OCI-LY3 (cell line): ENCODE results near the gene SLC2A13.

Experiments used
- H2AFZ ChIP-seq: fragments of 200-600, 300-600 bp; shearing (Covaris generic); 2 replicates; pipeline ENCODE4 v1.6.0; 2014; ENCODE audit warnings: antibody characterized with exemption, low read depth, low read length
- H3K27ac ChIP-seq: fragments of 200-600, 300-600 bp; sonication (generic); 2 replicates; pipeline ENCODE4 v1.5.1; 2014; ENCODE audit warnings: mild to moderate bottlenecking, low read length, moderate library complexity, mixed read lengths
- H3K27me3 ChIP-seq: fragments of 200-600, 300-600 bp; sonication (generic); 2 replicates; pipeline ENCODE4 v1.6.1; 2014; ENCODE audit warnings: low read depth, low read length, mixed read lengths
- H3K36me3 ChIP-seq: fragments of 200-600, 300-600 bp; sonication (generic); replicated peaks from 2 replicates; pipeline ENCODE3; 2014; ENCODE audit warnings: low read depth, low read length, mixed read lengths
- H3K4me1 ChIP-seq: fragments of 300-600, 200-600 bp; sonication (generic); 2 replicates; pipeline ENCODE4 v1.6.1; 2014; ENCODE audit warnings: low read length, mixed read lengths
- H3K4me2 ChIP-seq: fragments of 200-600, 300-600 bp; sonication (generic); 2 replicates; pipeline ENCODE4 v1.6.1; 2014; ENCODE audit warnings: low read length, mixed read lengths
- H3K4me3 ChIP-seq: fragments of 300-600, 200-600 bp; sonication (generic); 2 replicates; pipeline ENCODE4 v1.5.1; 2014; ENCODE audit warnings: antibody characterized with exemption, mild to moderate bottlenecking, low read length, moderate library complexity
- H3K79me2 ChIP-seq: fragments of 300-600, 200-600 bp; shearing (Covaris generic); 2 replicates; pipeline ENCODE4 v1.6.1; 2014; ENCODE audit warnings: mild to moderate bottlenecking, low read length, mixed read lengths
- H3K9ac ChIP-seq: fragments of 300-600, 200-600 bp; shearing (Covaris generic); 2 replicates; pipeline ENCODE4 v1.6.0; 2014; ENCODE audit warnings: mild to moderate bottlenecking, low read length, moderate library complexity
- H3K9me3 ChIP-seq: fragments of 200-600, 300-600 bp; shearing (Covaris generic); 2 replicates; pipeline ENCODE4 v1.6.1; 2014; ENCODE audit warnings: low read length, mixed read lengths; ENCODE audit not compliant: insufficient read depth
- H4K20me1 ChIP-seq: fragments of 200-600, 300-600 bp; sonication (generic); 2 replicates; pipeline ENCODE4 v1.6.1; 2016; ENCODE audit warnings: low read length, mixed read lengths; ENCODE audit not compliant: insufficient read depth
- EZH2phosphoT487 ChIP-seq: fragments of 200-600 bp; shearing (Covaris generic); IDR thresholded peaks from 2 replicates; pipeline ENCODE4 v1.6.1; 2018; ENCODE audit warnings: antibody characterized with exemption, mixed run types, low read depth
- TF ChIP-seq, protein P1 (sequence below): fragments of 200-600, 300-600 bp; sonication (generic); IDR thresholded peaks from 2 replicates; pipeline ENCODE4 v1.5.1; 2014; ENCODE audit warnings: antibody characterized with exemption, low read length, low read depth

The SLC2A13 gene

GRCh38 chr12:39803151-39803550, 302.7 kb downstream of the SLC2A13 start:
- Histone ChIP-seq H4K20me1 (no peaks in the 10 kb centered on the region), H3K4me1 (peaks cover 5% of the 10 kb centered on the region), H3K27ac (no peak overlapping the region), H3K36me3 (no peaks in the 10 kb centered on the region), H3K79me2 (no peaks in the 10 kb centered on the region), H3K9ac (no peak overlapping the region), H3K9me3 (no peaks in the 10 kb centered on the region), H3K4me3 (no peak overlapping the region), H2AFZ (no peak overlapping the region), H3K4me2 (no peak overlapping the region), H3K27me3 (no peaks in the 10 kb centered on the region)
- TF ChIP-seq, protein P1, sequence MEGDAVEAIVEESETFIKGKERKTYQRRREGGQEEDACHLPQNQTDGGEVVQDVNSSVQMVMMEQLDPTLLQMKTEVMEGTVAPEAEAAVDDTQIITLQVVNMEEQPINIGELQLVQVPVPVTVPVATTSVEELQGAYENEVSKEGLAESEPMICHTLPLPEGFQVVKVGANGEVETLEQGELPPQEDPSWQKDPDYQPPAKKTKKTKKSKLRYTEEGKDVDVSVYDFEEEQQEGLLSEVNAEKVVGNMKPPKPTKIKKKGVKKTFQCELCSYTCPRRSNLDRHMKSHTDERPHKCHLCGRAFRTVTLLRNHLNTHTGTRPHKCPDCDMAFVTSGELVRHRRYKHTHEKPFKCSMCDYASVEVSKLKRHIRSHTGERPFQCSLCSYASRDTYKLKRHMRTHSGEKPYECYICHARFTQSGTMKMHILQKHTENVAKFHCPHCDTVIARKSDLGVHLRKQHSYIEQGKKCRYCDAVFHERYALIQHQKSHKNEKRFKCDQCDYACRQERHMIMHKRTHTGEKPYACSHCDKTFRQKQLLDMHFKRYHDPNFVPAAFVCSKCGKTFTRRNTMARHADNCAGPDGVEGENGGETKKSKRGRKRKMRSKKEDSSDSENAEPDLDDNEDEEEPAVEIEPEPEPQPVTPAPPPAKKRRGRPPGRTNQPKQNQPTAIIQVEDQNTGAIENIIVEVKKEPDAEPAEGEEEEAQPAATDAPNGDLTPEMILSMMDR, result 0 out of 2 replicates have a peak, but pooled peaks have one; percentile 10
- no peak for TF ChIP-seq EZH2phosphoT487

- Histone ChIP-seq H3K9ac (no peak overlapping the region), H3K4me3 (no peak overlapping the region), H4K20me1 (no peaks in the 10 kb centered on the region), H3K9me3 (no peaks in the 10 kb centered on the region), H3K27me3 (no peaks in the 10 kb centered on the region), H3K27ac (no peak overlapping the region), H3K36me3 (no peaks in the 10 kb centered on the region), H3K4me2 (no peak overlapping the region), H2AFZ (no peak overlapping the region), H3K4me1 (peaks cover 29% of the 10 kb centered on the region), H3K79me2 (no peaks in the 10 kb centered on the region)
- no peak for TF ChIP-seq EZH2phosphoT487
- TF ChIP-seq, protein P1, result no peak
Measured at GRCh38 chr12:39798977-39799376, 306.9 kb downstream of the SLC2A13 start.

- Histone ChIP-seq H3K36me3 (no peaks in the 10 kb centered on the region), H3K4me2 (no peak overlapping the region), H3K9ac (no peak overlapping the region), H3K9me3 (no peaks in the 10 kb centered on the region), H4K20me1 (no peaks in the 10 kb centered on the region), H2AFZ (no peak overlapping the region), H3K4me3 (no peak overlapping the region), H3K27me3 (no peaks in the 10 kb centered on the region), H3K27ac (no peak overlapping the region), H3K4me1 (peaks cover 34% of the 10 kb centered on the region), H3K79me2 (no peaks in the 10 kb centered on the region)
- TF ChIP-seq, protein P1, result no peak
- TF ChIP-seq EZH2phosphoT487, result no peak
Measured at GRCh38 chr12:39798429-39798828, 307.5 kb downstream of the SLC2A13 start.

DNA sequence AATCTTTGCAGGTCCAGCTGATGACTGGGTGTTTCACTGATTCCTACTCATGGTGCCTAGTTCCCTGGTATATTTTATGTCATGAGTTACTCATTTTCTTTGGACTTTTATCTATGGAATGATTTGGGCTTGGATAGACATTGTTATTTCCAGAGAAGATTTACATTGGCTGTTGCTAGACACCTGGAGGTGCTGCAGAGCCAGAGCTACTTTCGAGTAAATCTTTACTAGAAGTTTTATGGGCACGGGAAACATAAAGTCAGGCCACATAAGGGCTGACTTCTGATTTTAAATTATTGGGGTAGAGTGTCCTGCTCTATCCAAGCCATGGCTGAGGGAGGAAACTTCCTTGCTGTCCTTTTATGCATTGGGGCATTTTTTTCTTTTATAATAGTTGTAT, 310.4 kb downstream of the SLC2A13 start:
- Histone ChIP-seq H3K4me3 (peak overlapping the region; percentile 36), H3K36me3 (no peaks in the 10 kb centered on the region), H3K4me1 (peaks cover 34% of the 10 kb centered on the region), H3K9ac (no peak overlapping the region), H3K79me2 (no peaks in the 10 kb centered on the region), H3K9me3 (no peaks in the 10 kb centered on the region), H3K27me3 (no peaks in the 10 kb centered on the region), H3K27ac (no peak overlapping the region; the same call in 1 of the 2 replicates), H2AFZ (no peak overlapping the region), H4K20me1 (no peaks in the 10 kb centered on the region), H3K4me2 (peak overlapping the region; percentile 67)
- TF ChIP-seq, protein P1, result peak; percentile 35
- TF ChIP-seq EZH2phosphoT487, result no peak
